ENCODE results near the gene THBS3.
"Not testable (repeated sequence)": the region's sequence is repeated elsewhere in the genome, so short reads cannot be mapped to it uniquely, and the experiment has no call there.

THBS3 gene

GRCh38 chr1:155235375-155235774 is 27.7 kb upstream of the THBS3 start:
- not testable (repeated sequence) for DNase-seq (ENCODE audit: low read depth in 2 of 2)

GRCh38 chr1:155233502-155233901 is 25.8 kb upstream of the THBS3 start:
- not testable (repeated sequence) for DNase-seq (ENCODE audit: low read depth in 2 of 2)

GRCh38 chr1:155232001-155232978 is 24.6 kb upstream of the THBS3 start:
- DNase-seq (ENCODE audit: low read depth in 2 of 2) = not testable (repeated sequence)

- DNase-seq (ENCODE audit: low read depth in 2 of 2) = not testable (repeated sequence)
Measured at GRCh38 chr1:155231302-155231701, 23.6 kb upstream of the THBS3 start.

- no peak for DNase-seq (ENCODE audit: low read depth in 2 of 2)
Measured at GRCh38 chr1:155228096-155228427, 20.4 kb upstream of the THBS3 start.

- peak; percentile 98 to 100 for DNase-seq (ENCODE audit: low read depth in 2 of 2)
Measured at GRCh38 chr1:155227261-155228095, 19.8 kb upstream of the THBS3 start.

- no peak for DNase-seq (ENCODE audit: low read depth in 2 of 2)
Measured at GRCh38 chr1:155226910-155227260, 19.2 kb upstream of the THBS3 start.

- DNase-seq (ENCODE audit: low read depth in 2 of 2) = peak; percentile 71 to 79
Measured at GRCh38 chr1:155226188-155226909, 18.7 kb upstream of the THBS3 start.

GRCh38 chr1:155225404-155225759 is 17.7 kb upstream of the THBS3 start:
- not testable (repeated sequence) for DNase-seq (ENCODE audit: low read depth in 2 of 2)

- DNase-seq (ENCODE audit: low read depth in 2 of 2) = no peak
Measured at GRCh38 chr1:155223047-155223446, 15.3 kb upstream of the THBS3 start.

GRCh38 chr1:155220211-155220965 is 12.7 kb upstream of the THBS3 start:
- not testable (repeated sequence) for DNase-seq (ENCODE audit: low read depth in 2 of 2)

GRCh38 chr1:155219592-155220031 is 11.9 kb upstream of the THBS3 start:
- no peak for DNase-seq (ENCODE audit: low read depth in 2 of 2)

GRCh38 chr1:155218854-155219591 is 11.3 kb upstream of the THBS3 start:
- DNase-seq (ENCODE audit: low read depth in 2 of 2) = no peak

- not testable (repeated sequence) for DNase-seq (ENCODE audit: low read depth in 2 of 2)
Measured at GRCh38 chr1:155214702-155215101, 7.0 kb upstream of the THBS3 start.

GRCh38 chr1:155212051-155212440 is 4.3 kb upstream of the THBS3 start:
- DNase-seq (ENCODE audit: low read depth in 2 of 2) = not testable (repeated sequence)

GRCh38 chr1:155211381-155212050 is 3.8 kb upstream of the THBS3 start:
- not testable (repeated sequence) for DNase-seq (ENCODE audit: low read depth in 2 of 2)

- no peak for DNase-seq (ENCODE audit: low read depth in 2 of 2)
Measured at GRCh38 chr1:155210314-155211104, 2.8 kb upstream of the THBS3 start.

GRCh38 chr1:155209312-155209721 is 1.6 kb upstream of the THBS3 start:
- no peak for DNase-seq (ENCODE audit: low read depth in 2 of 2)
